IMR-90 (cell line): ENCODE data around the gene ROR2. TPM values are rescaled to one million over a fixed set of nuclear protein-coding genes. Genes with fewer than 3 reads are reported as not detected.

Experiments
- ATAC-seq: fragments of 200-7000 bp; cut with Tn5 transposase; 2 replicates; pipeline ENCODE4 v1.9.1; 2020; ENCODE audit warnings: low read depth, mild to moderate bottlenecking, moderate library complexity
- BruUV-seq: library from RNA; stranded (reverse); fragments of 400-500 nt; replicated peaks from 2 replicates; lab custom pipeline; 2021; lab: Mats Ljungman, UMichigan
- CTCF ChIA-PET: fragments of 300-600 bp; formaldehyde crosslinking; extraction: SDS; loops from one replicate; lab custom pipeline; 2021; ENCODE audit warnings: antibody characterized with exemption; lab: Yijun Ruan, JAX
- POLR2A ChIA-PET: fragments of 300-600 bp; sonication (Branson Sonifier 250); formaldehyde crosslinking; loops from one replicate; lab custom pipeline; 2022; ENCODE audit warnings: antibody characterized with exemption; ENCODE audit not compliant: unreplicated experiment; lab: Charles Lee
- DNase-seq: peaks from one replicate; pipeline ENCODE4 v3.0.0; 2013
- H2AFZ ChIP-seq: replicated peaks from 2 replicates; pipeline ENCODE3; 2013; ENCODE audit warnings: low read length, mild to moderate bottlenecking; ENCODE audit not compliant: poor library complexity
- H2AK5ac ChIP-seq: 2 replicates; pipeline ENCODE4 v1.6.1; 2013; ENCODE audit warnings: low read depth, low read length, inconsistent platforms
- H2AK9ac ChIP-seq: replicated peaks from 2 replicates; pipeline ENCODE3; 2013; ENCODE audit warnings: mild to moderate bottlenecking, low read depth, low read length, moderate library complexity; ENCODE audit not compliant: poor library complexity
- H2BK120ac ChIP-seq: 2 replicates; pipeline ENCODE4 v1.6.1; 2013; ENCODE audit warnings: low read depth, low read length, inconsistent platforms
- H2BK15ac ChIP-seq: 3 replicates; pipeline ENCODE4 v1.6.1; 2013; ENCODE audit warnings: low read depth, low read length, inconsistent platforms
- H2BK20ac ChIP-seq: 2 replicates; pipeline ENCODE4 v1.6.1; 2013; ENCODE audit warnings: low read depth, mild to moderate bottlenecking, inconsistent platforms, low read length, moderate library complexity
- H2BK5ac ChIP-seq: 2 replicates; pipeline ENCODE4 v1.6.1; 2013; ENCODE audit warnings: mild to moderate bottlenecking, low read depth, low read length, inconsistent platforms; ENCODE audit not compliant: poor library complexity, severe bottlenecking
- H3K14ac ChIP-seq: replicated peaks from 2 replicates; pipeline ENCODE4 v1.6.1; 2013; ENCODE audit warnings: low read depth, low read length, inconsistent platforms
- H3K18ac ChIP-seq: 2 replicates; pipeline ENCODE4 v1.6.1; 2013; ENCODE audit warnings: low read depth, low read length, control low read depth
- H3K23ac ChIP-seq: 2 replicates; pipeline ENCODE4 v1.6.1; 2013; ENCODE audit warnings: low read depth, low read length, inconsistent platforms
- H3K27ac ChIP-seq: 2 replicates; pipeline ENCODE4 v1.5.1; 2013; ENCODE audit warnings: mild to moderate bottlenecking, control low read depth, low read length; ENCODE audit not compliant: insufficient read depth
- H3K27me3 ChIP-seq: 2 replicates; pipeline ENCODE4 v1.6.1; 2013; ENCODE audit warnings: low read length; ENCODE audit not compliant: control insufficient read depth, insufficient read depth
- H3K36me3 ChIP-seq: 2 replicates; pipeline ENCODE4 v1.6.1; 2013; ENCODE audit warnings: low read length, mixed read lengths; ENCODE audit not compliant: control insufficient read depth, insufficient read depth
- H3K4ac ChIP-seq: 2 replicates; pipeline ENCODE4 v1.6.1; 2013; ENCODE audit warnings: low read depth, low read length, inconsistent platforms
- H3K4me1 ChIP-seq: 2 replicates; pipeline ENCODE4 v1.6.1; 2013; ENCODE audit warnings: low read length, mixed read lengths; ENCODE audit not compliant: control insufficient read depth, insufficient read depth
- H3K4me2 ChIP-seq: 2 replicates; pipeline ENCODE4 v1.6.1; 2013; ENCODE audit warnings: low read depth, mild to moderate bottlenecking, control low read depth, low read length, moderate library complexity
- H3K4me3 ChIP-seq: 2 replicates; pipeline ENCODE4 v1.5.1; 2013; ENCODE audit warnings: low read depth, mild to moderate bottlenecking, control low read depth, low read length, moderate library complexity; ENCODE audit not compliant: insufficient read depth
- H3K56ac ChIP-seq: 2 replicates; pipeline ENCODE4 v1.6.1; 2013; ENCODE audit warnings: low read length, inconsistent platforms; ENCODE audit not compliant: insufficient read depth; ENCODE audit errors: extremely low read depth
- H3K79me1 ChIP-seq, 2 experiments: 2 replicates each; pipeline ENCODE4 v1.6.1; 2013; ENCODE audit warnings: low read length in 2 of 2, inconsistent platforms in 1 of 2, low read depth in 1 of 2
- H3K9ac ChIP-seq: 2 replicates; pipeline ENCODE4 v1.6.1; 2013; ENCODE audit warnings: low read depth, low read length, control low read depth
- H3K9me1 ChIP-seq: 2 replicates; pipeline ENCODE4 v1.6.1; 2013; ENCODE audit warnings: low read length, inconsistent platforms; ENCODE audit not compliant: insufficient read depth
- H3K9me3 ChIP-seq: 2 replicates; pipeline ENCODE4 v1.6.1; 2013; ENCODE audit warnings: low read length; ENCODE audit not compliant: control insufficient read depth, insufficient read depth
- H4K20me1 ChIP-seq: 2 replicates; pipeline ENCODE4 v1.6.1; 2013; ENCODE audit warnings: low read length, inconsistent platforms; ENCODE audit not compliant: insufficient read depth
- H4K5ac ChIP-seq: 2 replicates; pipeline ENCODE4 v1.6.1; 2013; ENCODE audit warnings: mild to moderate bottlenecking, low read depth, low read length, control low read depth
- H4K8ac ChIP-seq, 2 experiments: 2 replicates each; pipeline ENCODE4 v1.6.1; 2013; ENCODE audit warnings: low read depth in 2 of 2, low read length in 2 of 2, control low read depth in 1 of 2, inconsistent platforms in 1 of 2
- H4K91ac ChIP-seq: 2 replicates; pipeline ENCODE4 v1.6.1; 2013; ENCODE audit warnings: low read depth, low read length, inconsistent platforms; ENCODE audit not compliant: insufficient read depth
- BHLHE40 ChIP-seq: fragments of 150-350 bp; IDR thresholded peaks from 2 replicates; pipeline ENCODE4 v1.6.1; 2016; ENCODE audit warnings: mild to moderate bottlenecking, low read depth, low read length
- MAFK ChIP-seq: IDR thresholded peaks from 2 replicates; pipeline ENCODE4 v1.6.1; 2012; ENCODE audit warnings: low read depth, low read length, improper control_type of control experiment
- WGBS, 2 experiments: methylation state at CpG; one replicate each; pipeline versions ENCODE4 v1.1.5 to v1.1.7; 2013; ENCODE audit warnings: missing lambda C conversion rate in 2 of 2; ENCODE audit not compliant: insufficient read length in 1 of 2; ENCODE audit errors: extremely low coverage in 2 of 2; 5-methylcytosine and 5-hydroxymethylcytosine counted together
- dilution Hi-C: fragments of 300-500 bp; cut with HindIII; formaldehyde crosslinking; loops from one replicate; pipeline ENCODE4 v1.14.3; 2018; ENCODE audit warnings: low sequenced_read_pairs; ENCODE audit not compliant: unreplicated experiment
- in situ Hi-C: fragments of 300-500 bp; cut with MboI; formaldehyde crosslinking; loops from 3 replicates; pipeline ENCODE4 v1.14.3; 2019; ENCODE audit warnings: low sequenced_read_pairs, inconsistent platforms, mixed read lengths
- intact Hi-C: fragments of 100-400 bp; cut with micrococcal nuclease; formaldehyde crosslinking; loops from 2 replicates; pipeline ENCODE4 v1.10.0; 2022
- polyA plus RNA-seq, 3 experiments: library from polyadenylated mRNA; depleted of rRNA; stranded (reverse); fragments of >200 nt; gene quantifications; 2 replicates each; pipeline ENCODE4 v1.2.3, GENCODE V29; 2012; ENCODE audit warnings: low replicate concordance in 1 of 3
- total RNA-seq: library from RNA; depleted of rRNA; stranded (reverse); fragments of >200 nt; gene quantifications from 2 replicates; pipeline ENCODE4 v1.2.3, GENCODE V29; 2012

ROR2 gene
- total and polyA plus RNA-seq, 2 of the 4 experiments (the other 2 are of a cell fraction), result 2.3 to 4.8 TPM

DNA sequence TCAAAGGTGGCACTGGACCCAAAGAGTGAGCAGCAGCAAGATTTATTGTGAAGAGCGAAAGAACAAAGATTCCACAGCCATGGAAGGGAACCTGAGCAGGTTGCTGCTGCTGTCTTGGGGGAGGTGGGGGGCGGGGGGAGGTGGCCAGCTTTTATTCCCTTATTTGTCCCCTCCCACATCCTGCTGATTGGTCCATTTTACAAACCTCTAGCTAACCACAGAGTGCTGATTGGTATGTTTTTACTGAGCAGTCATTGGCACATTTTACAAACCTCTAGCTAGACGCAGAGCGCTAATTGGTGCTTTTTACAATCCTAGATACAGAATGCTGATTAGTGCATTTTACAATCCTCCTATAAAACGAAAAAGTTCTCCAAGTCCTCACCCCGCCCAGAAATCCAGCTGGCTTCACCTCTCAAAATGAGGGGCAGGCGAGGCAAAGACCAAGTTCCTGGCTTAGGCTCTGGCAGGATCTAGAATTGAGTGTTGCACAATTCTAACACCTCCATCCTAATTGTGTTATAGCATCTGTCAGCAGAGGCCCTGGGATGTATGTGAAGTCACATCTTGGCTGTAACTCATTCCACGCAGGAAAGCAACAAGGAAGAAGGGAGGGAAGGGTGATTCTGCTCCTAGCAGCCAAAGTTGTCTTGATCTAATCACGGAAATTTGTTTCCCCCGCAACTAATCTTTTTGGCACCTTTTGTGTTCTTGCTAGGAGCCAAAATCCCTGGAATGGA is 34.3 kb downstream of the ROR2 start:
- H3K4ac ChIP-seq, result no peak overlapping the region
- no peak overlapping the region for H3K14ac ChIP-seq
- no peak overlapping the region for H3K56ac ChIP-seq
- H2BK5ac ChIP-seq, result no peak overlapping the region
- H2BK15ac ChIP-seq, result no peak overlapping the region
- ChIA-PET POLR2A (no interaction called here), CTCF (no interaction called here)
- H3K9ac ChIP-seq, result no peak overlapping the region
- intact Hi-C loops, result no loop called here
- no peak overlapping the region for H3K4me2 ChIP-seq
- no peaks in the 10 kb centered on the region for H3K79me1 ChIP-seq
- H2AK9ac ChIP-seq, result no peak overlapping the region
- H3K18ac ChIP-seq, result no peak overlapping the region
- WGBS, 2 experiments, result 80% methylated on average over 1 of the region's 10 CpGs; no CpG with 5 or more reads in 1 of the 2 experiments
- H4K20me1 ChIP-seq, result peaks cover 5% of the 10 kb centered on the region
- no peak overlapping the region for H3K23ac ChIP-seq
- no peak overlapping the region for H3K27ac ChIP-seq
- no peak overlapping the region for H2BK20ac ChIP-seq
- H3K9me3 ChIP-seq, result no peaks in the 10 kb centered on the region
- dilution Hi-C loops, result no loop called here
- no peak overlapping the region for H3K4me3 ChIP-seq
- TF ChIP-seq MAFK (no peak), BHLHE40 (no peak)
- peaks cover 5% of the 10 kb centered on the region; the same call in 1 of the 2 replicates for H3K36me3 ChIP-seq
- DNase-seq (no peak), ATAC-seq (no peak)
- H4K5ac ChIP-seq, result no peak overlapping the region
- no peak overlapping the region for H4K8ac ChIP-seq
- H2AK5ac ChIP-seq, result no peak overlapping the region
- no peak overlapping the region for H2BK120ac ChIP-seq
- H2AFZ ChIP-seq, result no peak overlapping the region
- H3K4me1 ChIP-seq, result no peaks in the 10 kb centered on the region; the same call in 1 of the 2 replicates
- H3K27me3 ChIP-seq, result no peaks in the 10 kb centered on the region; the same call in 1 of the 2 replicates
- H4K91ac ChIP-seq, result no peak overlapping the region
- no peaks in the 10 kb centered on the region; the same call in 1 of the 2 replicates for H3K9me1 ChIP-seq
- in situ Hi-C loops, result no loop called here
- no TSS peak for BruUV-seq
